IPS DF 4.7 (cell line): ENCODE results near the gene AGO4.
"Not testable (repeated sequence)": the region's sequence is repeated elsewhere in the genome, so short reads cannot be mapped to it uniquely, and the experiment has no call there.

ENCODE experiments used
- DNase-seq: peaks from one replicate; pipeline ENCODE4 v3.0.0-alpha.2; 2013; ENCODE audit warnings: low spot score; ENCODE audit errors: extremely low read depth

The AGO4 gene

DNA sequence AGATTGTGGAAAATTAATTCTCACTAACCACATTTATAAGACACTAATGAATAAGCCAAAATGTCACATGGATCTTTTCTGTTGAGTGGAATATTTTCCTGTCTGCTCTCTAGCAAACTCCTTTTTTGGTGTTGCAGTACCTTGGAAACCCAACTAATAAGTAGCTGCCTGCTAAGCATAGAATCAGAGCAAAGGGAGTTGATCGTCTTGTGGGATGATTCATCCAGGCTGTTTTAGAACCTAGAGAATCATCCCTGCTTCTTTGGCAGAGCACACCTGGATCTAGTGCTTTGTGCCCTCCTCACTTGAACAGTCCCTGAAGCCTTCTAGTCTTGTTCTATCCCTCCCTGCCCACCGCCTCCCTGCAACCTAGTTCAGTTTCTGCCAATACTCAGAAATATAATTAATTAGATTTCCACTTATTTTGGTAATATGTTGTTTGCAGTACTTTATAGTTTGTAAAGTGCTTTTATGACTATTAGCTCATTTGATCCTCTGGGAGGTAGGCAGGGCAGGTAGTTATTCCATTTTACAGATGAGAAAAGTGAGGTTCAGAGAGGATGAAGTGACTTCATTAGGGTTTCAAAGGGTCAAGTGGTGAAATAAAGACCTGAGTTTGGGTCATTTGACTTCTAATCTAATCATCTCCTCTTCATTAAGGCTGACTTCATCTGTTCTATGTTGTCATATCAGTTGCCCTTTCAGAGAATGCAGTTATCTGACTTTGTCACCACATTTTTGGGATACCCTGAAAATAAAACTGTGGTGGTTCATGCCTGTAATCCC lies 2.5 kb downstream of the AGO4 start:
- DNase-seq, result no peak

DNA sequence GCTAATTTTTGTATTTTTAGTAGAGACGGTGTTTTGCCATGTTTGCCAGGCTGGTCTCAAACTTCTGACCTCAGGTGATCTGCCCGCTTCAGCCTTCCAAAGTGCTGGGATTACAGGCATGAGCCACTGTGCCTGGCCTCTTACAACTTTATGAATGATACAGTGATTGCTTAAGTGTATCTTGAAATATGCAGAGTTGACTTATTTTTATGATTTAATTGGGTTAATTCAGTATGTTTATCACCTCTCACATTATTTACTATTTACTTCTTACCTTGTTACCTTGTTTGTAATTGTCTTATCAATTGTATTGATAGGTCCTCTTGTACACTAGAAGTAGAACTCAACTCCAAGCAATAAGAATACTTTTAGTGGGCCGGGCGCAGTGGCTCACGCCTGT lies 4.9 kb downstream of the AGO4 start:
- not testable (repeated sequence) for DNase-seq

DNA sequence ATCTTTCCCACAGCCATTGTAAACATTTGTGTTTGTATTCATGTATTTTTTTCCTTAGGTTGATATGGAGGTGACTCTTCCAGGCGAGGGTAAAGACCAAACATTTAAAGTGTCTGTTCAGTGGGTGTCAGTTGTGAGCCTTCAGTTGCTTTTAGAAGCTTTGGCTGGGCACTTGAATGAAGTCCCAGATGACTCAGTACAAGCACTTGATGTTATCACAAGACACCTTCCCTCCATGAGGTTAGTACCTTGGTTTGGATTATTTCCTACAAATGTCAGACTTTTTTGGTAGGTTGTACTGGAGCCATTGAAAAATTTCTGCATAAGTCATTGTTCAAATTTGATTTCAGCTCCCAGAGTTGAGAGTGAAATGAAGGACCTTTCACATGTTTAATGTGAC lies 17.4 kb downstream of the AGO4 start:
- no peak for DNase-seq

DNA sequence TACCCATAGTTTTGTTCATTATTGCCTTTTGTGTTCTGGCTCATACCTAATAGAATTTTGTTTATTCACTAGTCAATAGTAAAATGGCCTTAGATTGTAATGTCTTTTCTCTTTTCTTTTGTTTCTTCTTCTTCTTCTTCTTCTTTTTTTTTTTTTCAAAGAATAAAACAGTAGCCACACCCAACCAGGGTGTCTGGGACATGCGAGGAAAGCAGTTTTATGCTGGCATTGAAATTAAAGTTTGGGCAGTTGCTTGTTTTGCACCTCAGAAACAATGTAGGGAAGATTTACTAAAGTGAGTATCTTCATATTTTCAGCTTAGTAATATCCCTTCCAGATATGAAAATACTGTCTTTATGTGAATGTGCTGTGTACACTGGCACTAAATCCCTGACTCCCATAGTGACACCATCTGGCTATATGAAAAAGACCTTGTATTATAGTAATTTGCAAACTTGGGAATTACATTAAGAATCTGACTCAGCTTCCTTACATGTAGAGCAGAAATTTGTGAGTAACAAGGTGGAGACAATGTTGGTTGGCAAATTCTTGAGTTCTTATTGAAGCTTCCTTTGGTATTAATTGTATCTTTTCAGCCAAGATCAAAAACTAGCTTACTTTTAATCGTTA lies 24.6 kb downstream of the AGO4 start:
- DNase-seq, result no peak

DNA sequence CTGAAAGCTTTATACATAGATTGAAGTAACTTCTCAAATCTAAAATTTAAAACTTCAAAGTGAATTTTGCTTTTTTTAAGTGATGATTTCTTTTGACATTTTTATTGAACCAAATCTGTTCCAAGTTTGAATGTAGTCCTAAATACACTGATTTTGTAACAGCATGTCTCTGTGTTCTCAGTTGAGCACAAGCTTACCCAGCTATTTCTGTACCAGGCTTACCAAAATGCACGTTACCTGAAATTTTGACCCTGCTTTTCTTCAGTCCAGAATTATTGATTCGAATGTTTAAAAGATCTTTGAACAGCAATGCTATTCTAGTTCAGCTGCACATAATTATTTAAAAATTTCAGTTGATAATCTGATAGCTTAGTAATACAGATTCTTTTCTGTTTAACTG lies 25.6 kb downstream of the AGO4 start:
- DNase-seq, result no peak

DNA sequence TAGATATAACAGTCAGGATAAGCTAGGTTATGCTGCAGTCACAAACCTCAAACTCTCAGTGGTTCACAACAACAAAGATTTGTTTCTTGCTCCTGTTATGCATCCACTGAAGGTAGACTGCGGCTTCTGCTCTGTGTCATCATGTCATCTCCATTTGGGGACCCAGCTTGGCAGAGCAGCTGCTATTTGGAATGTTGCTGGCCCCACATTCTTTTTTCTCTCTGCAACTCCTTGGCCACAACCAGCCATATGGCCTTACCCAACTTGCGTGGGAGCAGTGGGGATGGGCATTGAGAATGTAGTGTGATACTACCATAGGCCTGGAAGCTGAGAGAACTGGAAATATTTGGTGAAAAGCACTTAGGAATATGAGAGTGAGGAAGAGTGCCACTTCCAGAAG lies 26.4 kb downstream of the AGO4 start:
- no peak for DNase-seq

DNA sequence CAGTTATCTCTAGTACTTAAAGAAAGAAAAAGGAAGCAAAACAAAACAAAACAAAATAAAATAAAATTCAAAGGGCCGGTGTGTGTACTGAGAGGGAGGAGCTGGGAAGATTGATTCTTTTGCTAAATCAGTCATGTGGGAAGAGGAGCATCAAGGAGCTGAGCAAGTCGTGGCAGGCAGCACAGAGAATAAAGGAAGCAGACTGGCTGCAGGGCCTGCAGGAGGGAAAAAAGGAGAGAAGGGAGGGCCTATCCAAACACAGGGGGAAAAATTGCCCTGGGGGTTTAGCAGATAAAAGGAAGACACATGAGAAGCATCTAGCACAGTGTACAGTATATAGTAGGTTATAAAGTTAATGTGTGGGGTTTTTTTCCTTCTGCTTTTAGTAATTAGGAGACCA lies 27.6 kb downstream of the AGO4 start:
- DNase-seq, result no peak

DNA sequence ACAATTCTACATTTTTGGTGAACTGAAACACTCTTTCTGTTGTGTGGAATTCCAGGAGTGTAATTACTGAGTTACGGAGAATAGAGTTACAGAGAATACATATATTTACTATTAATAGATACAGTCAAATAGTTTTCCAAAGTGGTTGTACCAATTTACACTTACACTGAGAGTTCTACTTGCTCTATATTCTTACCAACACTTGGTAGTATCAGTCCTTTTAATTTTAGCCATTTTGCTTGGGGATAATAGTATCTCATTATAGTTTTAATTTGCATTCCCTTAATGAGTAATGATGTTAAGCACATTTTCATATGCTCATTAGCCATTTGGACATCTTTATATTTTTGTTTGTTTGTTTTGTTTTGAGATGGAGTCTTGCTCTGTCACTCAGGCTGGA lies 28.9 kb downstream of the AGO4 start:
- DNase-seq, result no peak

DNA sequence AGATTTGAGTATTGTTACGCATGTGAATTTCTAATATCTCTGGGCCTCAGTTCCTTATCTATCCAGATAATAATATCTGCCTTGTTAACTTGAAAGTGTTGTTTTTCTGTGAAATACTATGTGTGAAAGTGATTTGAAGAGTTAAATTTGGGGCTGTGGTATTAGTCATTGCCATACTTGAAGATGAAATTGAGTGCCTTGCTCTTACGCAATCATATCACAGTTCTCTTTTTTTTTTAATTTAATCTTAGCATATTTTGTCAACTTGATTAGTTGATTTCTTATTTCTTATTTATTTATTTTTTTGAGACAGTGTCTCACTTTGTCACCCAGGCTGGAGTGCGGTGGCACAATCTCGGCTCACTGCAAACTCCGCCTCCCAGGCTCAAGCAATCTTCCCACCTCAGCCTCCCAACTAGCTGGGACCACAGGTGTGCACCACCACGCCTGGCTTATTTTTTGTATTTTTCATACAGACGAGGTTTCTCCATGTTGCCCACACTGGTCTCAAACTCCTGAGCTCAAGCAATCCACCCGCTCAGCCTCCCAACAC lies 31.0 kb downstream of the AGO4 start:
- DNase-seq, result no peak

DNA sequence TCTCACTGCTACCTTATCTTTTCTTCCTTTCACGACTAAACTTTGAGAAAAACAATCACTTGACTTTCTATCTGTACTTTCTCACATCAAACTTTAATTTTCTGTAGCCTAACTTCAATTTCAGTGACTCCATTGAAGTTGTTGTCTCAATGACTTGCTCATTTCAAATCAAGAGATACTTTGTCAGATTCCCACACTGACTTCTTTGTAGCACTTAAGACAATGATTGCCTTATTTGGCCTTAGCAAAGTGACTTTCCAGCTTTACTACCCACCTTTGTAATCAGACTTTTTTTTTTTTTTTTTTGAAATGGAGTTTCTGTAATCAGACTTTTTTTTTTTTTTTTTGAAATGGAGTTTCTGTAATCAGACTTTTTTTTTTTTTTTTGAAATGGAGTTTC lies 37.0 kb downstream of the AGO4 start:
- no peak for DNase-seq

DNA sequence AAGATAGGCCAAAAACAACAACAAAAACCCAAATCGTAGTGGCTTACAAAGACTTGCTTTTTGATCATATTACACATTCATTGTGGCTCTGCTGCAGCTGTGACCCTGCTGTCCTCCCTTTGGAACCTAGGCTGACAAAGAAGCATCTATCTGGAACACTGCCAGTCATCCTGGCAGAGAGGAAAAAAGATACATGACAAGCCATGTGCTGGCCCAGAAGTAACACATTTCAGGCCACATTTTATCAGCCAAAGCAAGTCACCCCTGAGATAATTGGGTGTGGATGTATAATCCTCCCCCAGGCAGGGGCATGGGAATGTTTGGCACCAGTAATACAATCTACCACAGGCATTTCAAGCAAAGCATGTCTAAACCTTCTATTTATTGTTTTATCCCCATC lies 38.0 kb downstream of the AGO4 start:
- no peak for DNase-seq

DNA sequence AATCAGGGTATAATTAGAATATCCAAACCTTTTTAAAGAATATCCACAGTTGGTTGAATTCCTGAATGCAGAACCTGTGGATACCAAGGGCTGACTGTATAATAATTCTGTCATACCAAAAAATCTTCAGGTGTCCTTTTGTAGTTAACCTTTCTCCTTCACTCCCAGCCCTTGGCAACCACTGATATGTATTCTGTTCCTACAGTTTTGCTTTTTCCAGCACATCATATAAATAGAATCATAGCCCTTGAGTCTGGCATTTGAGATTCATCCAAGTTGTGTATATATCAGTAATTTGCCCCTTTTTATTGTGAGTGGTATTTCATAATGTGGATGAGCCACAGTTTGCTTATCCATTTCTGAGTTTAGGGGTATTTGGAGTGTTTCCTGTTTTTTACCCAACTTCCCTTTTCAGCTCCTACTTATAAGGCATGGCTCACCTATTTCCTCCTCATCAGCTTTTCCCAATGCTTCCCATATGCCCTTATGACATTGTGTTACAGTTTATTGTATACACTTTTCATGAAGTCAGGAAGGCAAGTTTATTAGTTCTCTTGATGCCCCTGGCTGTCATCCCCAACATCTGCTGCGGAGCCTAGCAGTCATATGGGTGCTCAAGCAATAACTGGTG lies 40.2 kb downstream of the AGO4 start:
- no peak for DNase-seq

DNA sequence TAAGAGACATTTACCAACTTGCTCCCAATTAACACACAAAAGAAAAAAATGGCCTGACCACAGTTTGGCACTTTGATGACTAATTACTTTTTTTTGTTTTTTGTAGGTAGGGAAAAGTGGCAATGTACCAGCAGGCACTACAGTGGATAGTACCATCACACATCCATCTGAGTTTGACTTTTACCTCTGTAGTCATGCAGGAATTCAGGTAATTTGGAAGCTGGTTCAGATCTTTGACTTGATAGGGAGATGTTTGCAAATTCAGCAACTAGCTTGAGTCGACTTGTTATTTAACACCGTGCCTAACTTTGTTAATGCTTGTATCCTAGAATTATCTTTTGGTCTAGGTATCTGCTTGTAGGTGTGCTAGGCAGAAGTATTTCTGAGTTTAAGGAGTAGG lies 42.2 kb downstream of the AGO4 start:
- DNase-seq, result peak; percentile 14

DNA sequence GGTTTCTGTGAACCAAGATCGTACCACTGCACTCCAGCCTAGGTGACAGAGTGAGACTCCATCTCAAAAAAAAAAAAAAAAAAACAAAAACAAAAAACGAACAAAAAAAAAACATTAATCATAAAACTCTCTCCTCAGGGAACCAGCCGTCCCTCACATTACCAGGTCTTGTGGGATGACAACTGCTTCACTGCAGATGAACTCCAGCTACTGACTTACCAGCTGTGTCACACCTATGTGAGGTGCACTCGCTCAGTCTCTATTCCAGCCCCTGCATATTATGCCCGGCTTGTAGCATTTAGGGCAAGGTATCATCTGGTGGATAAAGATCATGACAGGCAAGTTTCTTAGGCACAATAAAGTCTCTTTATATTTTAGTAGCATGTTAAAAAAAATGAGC lies 42.9 kb downstream of the AGO4 start:
- no peak for DNase-seq

DNA sequence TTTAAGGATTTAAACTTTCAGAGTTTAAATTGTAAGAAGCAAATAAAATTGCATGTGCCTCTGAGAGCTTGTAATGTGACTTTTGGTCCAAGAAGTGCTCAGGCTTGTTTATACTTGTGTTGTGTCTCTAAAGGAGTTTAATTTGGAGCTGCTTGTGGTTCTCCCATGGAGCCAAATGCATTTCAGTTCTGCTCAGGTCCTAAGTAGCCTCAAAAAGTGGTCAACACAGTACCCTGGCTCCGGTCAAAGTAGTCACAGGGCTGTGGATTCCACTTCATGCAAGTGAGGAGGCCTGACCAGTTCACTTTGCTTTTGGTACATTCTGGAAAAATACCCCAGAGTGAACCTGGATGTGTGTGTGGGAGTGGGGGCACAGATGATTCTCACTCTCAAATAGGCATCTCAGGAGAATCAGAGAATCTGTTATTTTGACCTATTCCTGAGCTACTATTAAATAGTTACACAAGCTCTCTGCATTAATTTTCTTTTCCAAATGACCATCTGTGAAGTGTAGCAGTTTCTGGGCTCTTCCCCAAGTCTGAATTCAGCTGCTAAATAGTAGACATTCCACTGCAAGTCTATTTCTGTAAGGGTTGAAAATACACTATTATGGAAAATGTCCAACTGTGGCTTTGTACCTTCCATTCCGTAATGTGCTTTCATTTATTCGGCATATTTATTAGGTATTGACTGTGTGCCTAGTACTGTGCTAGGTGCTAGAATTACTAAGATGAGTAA lies 43.5 kb downstream of the AGO4 start:
- no peak for DNase-seq

DNA sequence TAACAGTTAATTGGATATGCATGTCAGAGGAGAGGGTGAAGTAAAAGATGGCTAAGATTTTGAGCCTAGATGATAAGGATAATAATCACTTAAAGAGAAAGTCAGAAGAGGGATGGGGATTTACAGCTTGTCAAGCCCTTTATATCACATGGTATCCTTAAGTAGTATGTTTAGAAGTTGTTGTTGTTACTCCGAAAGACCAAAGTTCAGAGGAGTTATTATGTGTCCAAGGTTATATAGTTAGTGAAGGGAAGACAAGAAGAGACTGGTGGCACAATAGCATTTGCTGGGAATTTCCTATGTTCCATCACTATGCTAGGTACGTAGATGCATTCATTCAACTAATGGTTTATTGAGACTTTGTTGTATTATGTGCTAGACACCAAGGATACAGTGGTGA lies 44.4 kb downstream of the AGO4 start:
- no peak for DNase-seq

DNA sequence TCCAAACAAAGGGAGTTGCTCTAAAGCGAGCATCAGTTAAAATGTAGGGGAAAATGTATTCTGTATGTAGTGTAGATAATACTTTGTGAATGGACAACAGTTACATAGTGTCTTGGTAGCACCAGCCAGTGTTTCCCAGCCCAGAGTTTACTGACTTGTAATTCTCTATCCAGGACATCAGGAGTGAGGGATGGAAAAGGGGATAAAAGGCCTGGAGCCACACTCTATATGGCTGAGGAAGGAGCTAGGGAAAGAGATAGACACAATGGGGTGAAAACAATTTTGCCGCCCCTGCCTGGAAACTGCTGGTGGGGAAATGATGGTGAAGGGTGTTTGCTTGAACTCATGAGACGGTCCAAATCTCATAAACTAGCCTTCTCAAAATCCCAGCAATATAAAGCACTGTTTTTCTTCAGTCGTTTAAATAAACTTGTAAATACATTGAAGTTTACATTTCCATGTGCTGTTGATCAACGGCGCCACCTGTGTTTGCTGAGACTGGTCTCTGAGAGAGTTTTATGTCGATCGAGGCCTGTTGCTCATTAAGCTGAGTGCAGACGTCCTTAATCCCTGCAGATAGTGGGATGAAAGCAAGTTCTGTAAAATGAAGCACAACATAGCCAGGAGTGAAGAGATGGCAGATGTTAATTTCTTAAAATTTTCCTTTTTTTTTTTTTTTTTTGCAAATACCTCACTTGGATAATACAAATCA lies 47.3 kb downstream of the AGO4 start:
- no peak for DNase-seq

DNA sequence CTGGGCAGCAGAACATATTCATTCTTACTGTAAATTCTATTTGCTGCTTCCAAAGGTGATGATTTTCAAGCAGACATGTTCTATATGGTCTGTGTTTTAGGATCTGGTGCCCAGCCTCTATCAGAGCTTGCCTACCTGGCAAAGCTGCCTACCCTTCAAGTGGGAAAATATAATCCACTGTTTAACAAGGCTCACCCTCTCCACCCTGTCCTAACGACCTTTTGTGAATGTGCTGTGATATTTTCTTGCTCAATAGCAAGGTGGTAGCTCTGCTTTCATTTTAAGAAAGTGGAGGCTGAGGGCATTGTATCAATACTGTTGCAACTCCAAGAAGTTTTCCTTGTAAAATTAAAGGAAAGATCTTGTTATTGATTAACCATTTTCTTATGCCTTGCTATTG lies 49.1 kb downstream of the AGO4 start:
- DNase-seq, result no peak

DNA sequence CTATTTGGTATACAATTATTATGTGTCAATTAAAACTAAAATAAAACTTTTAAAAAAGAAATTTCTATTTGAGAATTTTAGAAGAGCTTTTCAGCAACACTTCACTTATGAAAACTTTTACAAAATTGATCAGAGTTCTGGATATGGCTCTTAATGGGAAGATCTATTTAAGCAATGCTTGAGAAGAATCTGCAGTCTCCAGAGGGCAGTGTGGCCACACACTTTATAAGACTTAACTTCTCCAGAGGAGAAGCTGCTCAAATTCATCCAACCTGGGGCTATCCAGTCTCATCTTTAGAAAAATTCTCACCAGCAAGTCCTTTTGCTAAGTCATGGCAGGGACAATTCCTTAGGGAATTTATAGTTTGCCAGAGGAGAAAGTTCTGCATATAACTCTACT lies 50.0 kb downstream of the AGO4 start:
- no peak for DNase-seq

DNA sequence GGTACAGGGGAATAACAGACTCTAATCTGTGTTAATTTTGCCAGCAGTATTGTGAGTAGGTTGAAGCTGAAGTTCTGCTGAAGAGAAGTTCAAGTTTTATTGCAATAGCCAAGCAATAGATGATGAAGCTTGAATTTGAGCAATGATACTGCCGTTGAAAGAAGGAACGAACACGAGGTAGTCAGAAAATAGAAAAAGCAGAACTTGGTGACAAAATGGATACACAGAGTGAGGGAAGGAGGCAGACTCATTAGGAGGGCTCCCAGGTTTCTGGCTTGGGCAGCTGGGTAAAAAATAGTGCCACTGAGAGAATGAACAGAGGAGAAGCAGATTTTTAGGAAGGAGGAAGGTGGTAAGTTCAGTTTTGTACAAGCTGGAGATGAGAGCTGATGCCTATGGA lies 52.9 kb downstream of the AGO4 start:
- DNase-seq, result no peak

DNA sequence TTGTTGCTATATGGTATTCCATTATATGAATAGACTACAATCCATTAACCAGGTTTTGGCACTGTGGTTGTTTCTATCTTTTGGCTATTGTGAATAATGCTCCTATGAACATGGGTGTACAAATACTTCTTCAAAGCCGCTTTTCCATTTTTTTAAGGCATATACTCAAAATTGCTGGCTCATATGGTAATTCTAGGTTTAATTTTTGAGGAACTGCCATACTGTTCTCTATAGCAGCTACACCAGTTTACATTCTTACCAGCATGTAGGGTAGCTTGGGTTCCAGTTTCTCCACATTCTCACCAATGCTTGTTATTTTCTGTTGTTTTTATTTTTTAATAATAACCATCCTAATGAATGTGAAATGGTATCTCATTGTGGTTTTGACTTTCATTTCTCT lies 55.3 kb downstream of the AGO4 start:
- no peak for DNase-seq
